Stimulated activated CD4-positive, alpha-beta T cell treated with anti-CD3 and anti-CD28 coated beads, Interleukin-1b, Interleukin-23, amount 100 ng/mL, for 24 hours (primary cell): ENCODE data around the gene HDAC1.

Experiments
- DNase-seq, 4 experiments: peaks; one replicate each; pipeline ENCODE4 v3.0.0-alpha.2; 2020; ENCODE audit warnings: low read depth in 4 of 4, low spot score in 1 of 4

Gene HDAC1

GRCh38 chr1:32327204-32327603 lies 35.3 kb downstream of the HDAC1 start:
- DNase-seq = no peak

GRCh38 chr1:32329931-32330466 lies 38.1 kb downstream of the HDAC1 start:
- no peak for DNase-seq

DNA sequence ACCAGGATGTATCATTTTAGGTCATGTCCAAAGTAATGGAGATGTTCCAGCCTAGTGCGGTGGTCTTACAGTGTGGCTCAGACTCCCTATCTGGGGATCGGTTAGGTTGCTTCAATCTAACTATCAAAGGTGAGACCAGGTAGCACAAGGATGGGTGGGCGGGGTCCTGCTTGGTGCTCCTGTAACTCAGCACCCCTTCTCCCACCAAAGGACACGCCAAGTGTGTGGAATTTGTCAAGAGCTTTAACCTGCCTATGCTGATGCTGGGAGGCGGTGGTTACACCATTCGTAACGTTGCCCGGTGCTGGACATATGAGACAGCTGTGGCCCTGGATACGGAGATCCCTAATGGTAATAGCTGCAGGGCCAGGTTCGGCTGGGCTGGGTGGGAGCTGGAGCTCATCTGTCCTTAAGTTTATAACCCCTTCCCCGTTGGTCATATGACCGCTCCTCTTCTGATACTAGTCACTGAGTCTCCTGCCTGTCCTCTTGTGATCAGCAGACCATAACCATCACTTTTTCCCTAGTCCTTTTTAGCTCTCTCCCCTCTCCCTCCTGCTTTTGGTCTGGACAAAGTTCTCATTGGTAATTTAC lies 38.8 kb downstream of the HDAC1 start:
- no peak for DNase-seq

- DNase-seq = no peak
Observed at GRCh38 chr1:32331549-32331948, 39.7 kb downstream of the HDAC1 start.

- DNase-seq = no peak
Observed at GRCh38 chr1:32332290-32333079, 40.6 kb downstream of the HDAC1 start.

DNA sequence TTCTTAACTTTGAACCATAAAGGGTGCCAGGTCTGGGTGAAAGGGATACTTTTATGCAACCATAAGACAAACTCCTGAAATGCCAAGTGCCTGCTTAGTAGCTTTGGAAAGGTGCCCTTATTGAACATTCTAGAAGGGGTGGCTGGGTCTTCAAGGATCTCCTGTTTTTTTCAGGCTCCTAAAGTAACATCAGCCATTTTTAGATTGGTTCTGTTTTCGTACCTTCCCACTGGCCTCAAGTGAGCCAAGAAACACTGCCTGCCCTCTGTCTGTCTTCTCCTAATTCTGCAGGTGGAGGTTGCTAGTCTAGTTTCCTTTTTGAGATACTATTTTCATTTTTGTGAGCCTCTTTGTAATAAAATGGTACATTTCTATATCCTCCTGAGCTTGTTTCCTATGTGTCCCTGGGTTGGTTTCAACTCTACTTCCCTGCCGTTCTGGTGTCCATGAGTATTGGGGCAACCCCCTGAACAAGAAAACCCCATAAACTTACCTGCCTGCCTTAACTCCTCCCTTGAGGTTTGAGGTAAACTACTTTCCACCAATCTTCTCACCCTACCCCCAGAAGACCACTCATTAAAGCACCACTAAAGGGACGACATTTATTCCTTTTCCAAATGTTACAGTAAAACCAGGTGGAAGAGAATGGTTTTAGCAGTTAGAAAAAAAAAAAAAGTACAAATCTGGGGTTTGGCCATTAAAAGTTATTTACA lies 41.5 kb downstream of the HDAC1 start:
- no peak for DNase-seq

- DNase-seq = no peak
Observed at GRCh38 chr1:32334274-32334861, 42.5 kb downstream of the HDAC1 start.

GRCh38 chr1:32334864-32335534 lies 43.1 kb downstream of the HDAC1 start:
- DNase-seq = peak in 2 of 4 experiments; percentile 26 to 42

- DNase-seq = no peak
Observed at GRCh38 chr1:32335535-32335789, 43.6 kb downstream of the HDAC1 start.

DNA sequence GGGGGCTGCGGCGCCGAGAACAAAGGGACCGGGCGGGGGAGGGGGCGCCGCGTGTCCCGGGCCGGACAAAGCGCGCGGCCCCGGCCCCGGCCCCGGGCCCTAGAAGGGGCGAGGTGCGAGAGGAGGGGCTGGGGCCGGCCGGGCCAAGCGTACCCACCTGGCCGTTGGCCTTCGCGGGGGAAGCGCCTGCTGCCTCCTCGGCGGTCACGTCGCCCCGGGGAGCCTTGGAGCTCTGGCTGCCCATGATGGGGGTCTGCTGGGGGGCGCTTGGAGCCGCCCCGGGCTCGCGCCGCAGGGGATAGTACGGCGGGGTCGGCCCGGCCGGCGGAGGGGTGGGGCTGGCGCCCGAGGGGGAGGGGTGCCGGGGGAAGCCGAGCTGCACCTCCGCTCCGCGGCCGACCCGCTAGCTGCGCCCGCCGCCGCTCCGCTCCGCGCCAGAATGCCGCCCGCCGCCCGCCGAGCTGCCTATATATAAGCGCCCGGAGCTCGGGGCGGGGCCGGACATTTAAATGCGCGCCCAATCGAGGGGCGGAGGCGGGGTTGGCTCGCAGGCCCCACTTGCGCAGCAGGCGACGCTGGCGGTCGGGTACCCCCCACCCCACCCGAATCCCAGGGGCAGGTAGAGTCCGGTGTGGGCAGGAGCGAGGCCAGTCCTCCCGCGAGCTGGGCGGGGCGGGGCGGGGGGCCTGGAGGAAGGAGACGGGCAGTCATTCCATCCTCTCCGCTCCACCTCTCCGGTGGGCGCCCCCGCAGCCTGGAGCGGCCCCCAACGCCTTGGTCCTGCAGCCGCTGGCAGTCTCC lies 44.1 kb downstream of the HDAC1 start, which contains the start of gene MARCKSL1:
Gene MARCKSL1, minus strand, starts transcription at position 444 of the 801 bp plus-strand sequence. Its CDS starts 200 bp downstream, at position 244.
- DNase-seq = peak; percentile 56 to 74 (median 72)

DNA sequence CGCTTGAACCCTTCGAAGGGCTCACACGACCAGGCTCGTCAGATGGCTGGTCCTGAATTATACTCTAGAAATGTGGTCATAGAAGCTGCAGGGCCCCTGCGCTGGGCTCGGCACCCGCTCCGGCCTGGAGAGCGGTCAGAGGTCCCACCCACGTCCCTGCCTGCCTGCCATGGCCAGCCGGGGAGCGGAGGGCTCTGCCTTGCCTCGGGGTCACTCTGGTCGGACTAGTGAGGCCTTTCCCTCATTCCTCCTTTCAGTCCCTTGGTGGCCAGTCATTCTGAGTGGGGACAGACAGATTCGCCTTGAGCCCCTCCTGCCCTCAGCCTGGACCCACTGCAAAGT lies 44.7 kb downstream of the HDAC1 start:
- no peak for DNase-seq

GRCh38 chr1:32336963-32337675 lies 45.2 kb downstream of the HDAC1 start:
- DNase-seq = peak in 1 of 4 experiments; percentile 61

GRCh38 chr1:32337855-32338636 lies 46.2 kb downstream of the HDAC1 start:
- no peak for DNase-seq

GRCh38 chr1:32338637-32339145 lies 46.8 kb downstream of the HDAC1 start:
- DNase-seq = no peak

DNA sequence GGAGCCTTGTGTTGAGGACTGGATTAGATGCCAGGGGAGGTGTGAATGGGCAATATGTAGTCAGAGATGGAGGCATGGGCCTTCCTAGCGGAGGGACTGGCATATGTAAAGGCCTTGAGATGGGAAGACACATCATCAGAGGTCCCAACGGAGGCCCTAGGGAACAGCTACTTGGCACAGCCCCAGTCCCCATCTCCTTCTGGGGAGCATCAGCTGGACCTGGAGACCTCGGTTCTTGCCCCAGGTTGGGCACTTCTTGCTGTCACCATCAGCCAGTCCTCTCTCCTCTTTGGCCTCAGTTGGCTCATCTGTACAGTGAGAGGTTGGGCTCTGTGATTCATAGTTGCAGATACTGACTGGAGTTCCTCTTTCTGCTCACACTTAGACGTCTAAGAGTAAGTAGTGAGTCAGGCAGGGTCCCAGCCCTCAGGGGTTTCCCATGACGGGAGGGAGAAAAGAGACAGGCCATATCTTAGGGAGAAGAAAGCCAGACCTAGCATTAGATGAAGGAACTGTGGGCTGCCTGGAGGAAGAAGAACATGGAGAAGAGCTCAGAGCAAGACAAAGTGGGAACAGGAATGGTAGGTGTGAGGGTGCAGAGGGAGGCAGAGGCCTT lies 47.6 kb downstream of the HDAC1 start:
- DNase-seq = peak in 1 of 4 experiments; percentile 40

DNA sequence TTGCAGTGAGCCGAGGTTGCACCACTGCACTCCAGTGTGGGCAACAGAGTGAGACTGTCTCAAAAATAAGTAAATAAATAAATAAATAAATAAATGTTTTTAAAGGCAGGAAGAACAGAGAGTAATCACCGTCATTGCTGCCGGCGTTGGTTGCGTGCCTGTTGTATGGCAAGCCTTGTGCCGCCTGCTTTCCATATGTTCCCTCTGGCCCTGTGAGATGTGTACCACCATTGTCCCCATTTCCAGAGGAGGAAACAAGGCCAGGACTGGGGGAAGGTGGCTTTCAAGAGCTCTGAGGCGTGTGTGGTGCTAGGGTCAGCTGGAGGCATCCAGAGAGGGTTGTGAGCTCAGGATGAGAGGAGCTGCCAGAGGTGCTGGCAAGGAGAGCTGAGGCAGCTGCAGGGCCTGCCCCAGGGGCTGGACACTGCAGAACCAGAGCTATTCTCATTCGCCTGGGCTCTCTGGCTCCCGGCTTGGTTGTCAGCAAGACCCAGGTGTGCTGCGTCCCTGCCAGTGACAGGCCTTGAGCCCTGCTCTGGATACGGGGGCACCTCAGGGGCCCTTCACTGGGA lies 49.4 kb downstream of the HDAC1 start:
- DNase-seq = no peak

- DNase-seq = no peak
Observed at GRCh38 chr1:32341971-32342370, 50.1 kb downstream of the HDAC1 start.

DNA sequence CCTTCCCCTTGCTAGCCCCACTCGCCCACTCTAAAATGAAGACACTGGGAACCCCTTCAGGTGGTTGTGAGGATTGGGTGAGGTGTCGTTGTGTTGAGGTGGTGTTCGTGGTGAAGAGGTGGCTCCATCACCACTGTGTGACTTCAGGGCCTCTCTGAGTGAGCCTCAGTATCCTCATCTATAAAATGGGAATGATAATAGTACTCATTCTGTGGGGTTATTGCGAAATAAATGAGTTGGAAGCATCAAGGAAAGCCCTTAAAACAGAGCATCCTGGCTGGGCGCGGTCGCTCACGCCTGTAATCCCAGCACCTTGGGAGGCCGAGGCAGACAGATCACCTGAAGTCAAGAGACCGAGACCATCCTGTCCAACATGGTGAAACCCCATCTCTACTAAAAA lies 50.8 kb downstream of the HDAC1 start:
- no peak for DNase-seq
